ENCODE data around the gene FGGY. TPM values are rescaled to one million over a fixed set of nuclear protein-coding genes. Genes with fewer than 3 reads are reported as not detected.

Gene FGGY
- total RNA-seq, 4 donors from 2014 or later = 12.4 to 17.5 (median 16.1) TPM

DNA sequence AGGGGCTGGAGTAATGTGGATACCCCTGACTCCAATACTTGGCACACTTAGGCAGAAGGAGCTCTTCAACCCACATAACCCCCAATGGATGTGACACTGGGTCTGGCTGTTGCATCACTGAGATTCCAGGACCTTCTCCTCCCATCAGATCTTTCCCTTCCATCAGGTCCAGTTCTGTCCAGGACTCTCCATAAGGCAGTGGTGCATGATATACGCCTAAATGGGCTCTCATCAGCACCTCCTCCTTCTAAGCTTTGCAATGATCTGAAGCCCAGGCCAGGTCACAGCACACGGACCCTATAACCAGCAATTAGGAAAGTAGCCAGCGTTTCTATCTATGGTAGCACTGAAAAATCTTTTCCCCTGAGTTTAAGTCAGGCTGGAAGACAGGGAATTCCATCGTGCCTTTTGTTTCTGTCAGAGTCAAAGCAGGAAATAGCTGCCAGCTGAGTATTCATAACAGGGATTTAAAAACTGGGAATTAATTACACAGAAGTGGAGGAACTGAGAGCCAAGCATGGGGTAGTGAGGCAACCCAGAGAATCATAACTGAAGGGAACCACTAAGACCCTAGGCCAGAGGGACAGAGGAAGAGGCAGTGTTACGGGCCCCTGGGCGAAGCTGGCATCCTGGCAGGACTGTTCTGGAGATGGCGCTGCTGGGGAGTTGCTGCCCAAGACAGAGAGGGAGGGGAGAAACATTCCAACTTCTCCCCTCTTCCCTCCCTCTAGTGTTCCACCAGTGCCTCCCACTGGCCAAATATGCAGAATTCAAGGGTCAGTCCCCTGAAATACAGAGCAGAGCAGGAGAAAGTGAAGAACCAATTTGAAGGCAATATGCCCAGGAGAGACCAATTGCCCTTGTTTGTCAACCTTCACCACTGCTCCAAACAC is 480.3 kb downstream of the FGGY start:
- 71% methylated on average over 7 of the region's 7 CpGs for WGBS
- TF ChIP-seq, protein P1, sequence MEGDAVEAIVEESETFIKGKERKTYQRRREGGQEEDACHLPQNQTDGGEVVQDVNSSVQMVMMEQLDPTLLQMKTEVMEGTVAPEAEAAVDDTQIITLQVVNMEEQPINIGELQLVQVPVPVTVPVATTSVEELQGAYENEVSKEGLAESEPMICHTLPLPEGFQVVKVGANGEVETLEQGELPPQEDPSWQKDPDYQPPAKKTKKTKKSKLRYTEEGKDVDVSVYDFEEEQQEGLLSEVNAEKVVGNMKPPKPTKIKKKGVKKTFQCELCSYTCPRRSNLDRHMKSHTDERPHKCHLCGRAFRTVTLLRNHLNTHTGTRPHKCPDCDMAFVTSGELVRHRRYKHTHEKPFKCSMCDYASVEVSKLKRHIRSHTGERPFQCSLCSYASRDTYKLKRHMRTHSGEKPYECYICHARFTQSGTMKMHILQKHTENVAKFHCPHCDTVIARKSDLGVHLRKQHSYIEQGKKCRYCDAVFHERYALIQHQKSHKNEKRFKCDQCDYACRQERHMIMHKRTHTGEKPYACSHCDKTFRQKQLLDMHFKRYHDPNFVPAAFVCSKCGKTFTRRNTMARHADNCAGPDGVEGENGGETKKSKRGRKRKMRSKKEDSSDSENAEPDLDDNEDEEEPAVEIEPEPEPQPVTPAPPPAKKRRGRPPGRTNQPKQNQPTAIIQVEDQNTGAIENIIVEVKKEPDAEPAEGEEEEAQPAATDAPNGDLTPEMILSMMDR (IDR thresholded peaks at IDR 0.05) = no peak
- TF ChIP-seq POLR2A (IDR thresholded peaks at IDR 0.05) (no peak), EP300 (IDR thresholded peaks at IDR 0.05) (no peak), POLR2AphosphoS5 (IDR thresholded peaks at IDR 0.05) (no peak)
- no peak overlapping the region for H3K27ac ChIP-seq

DNA sequence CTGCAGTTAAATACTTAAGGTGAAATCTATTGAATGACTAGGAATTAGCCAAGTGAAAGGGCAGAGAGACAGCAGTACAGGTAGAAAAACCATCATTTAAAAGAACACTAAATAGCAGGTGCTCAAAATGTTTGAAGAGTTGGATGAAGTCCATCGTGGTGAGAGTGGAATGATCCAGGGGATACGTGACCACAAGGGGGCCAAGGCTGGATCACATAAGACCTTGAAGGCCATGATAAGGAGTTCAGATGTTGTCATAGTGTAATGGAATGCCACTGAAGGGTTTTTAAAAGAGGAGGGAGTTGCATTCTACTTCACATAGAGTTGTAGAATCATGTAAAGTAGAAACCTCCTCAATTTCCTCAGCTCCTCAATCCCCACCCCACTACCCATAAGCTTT is 483.1 kb downstream of the FGGY start:
- TF ChIP-seq, protein P1 (IDR thresholded peaks at IDR 0.05) = no peak
- TF ChIP-seq EP300 (IDR thresholded peaks at IDR 0.05) = no peak
- no peak for TF ChIP-seq POLR2AphosphoS5 (IDR thresholded peaks at IDR 0.05)
- TF ChIP-seq POLR2A (IDR thresholded peaks at IDR 0.05) = no peak
- Histone ChIP-seq H3K4me1 (no peaks in the 10 kb centered on the region), H3K4me3 (no peak overlapping the region), H3K36me3 (no peaks in the 10 kb centered on the region), H3K9me3 (no peaks in the 10 kb centered on the region), H3K27me3 (no peaks in the 10 kb centered on the region), H3K27ac (no peak overlapping the region)
- WGBS = 69% methylated on average over 2 of the region's 2 CpGs
- DNase-seq (ENCODE audit: low spot score in 2 of 2) = no peak

More for the DNA sequence above, 480.3 kb downstream of the FGGY start:
- Histone ChIP-seq H3K4me3 (no peak overlapping the region), H3K9me3 (no peaks in the 10 kb centered on the region), H3K36me3 (no peaks in the 10 kb centered on the region), H3K4me1 (no peaks in the 10 kb centered on the region), H3K27me3 (no peaks in the 10 kb centered on the region)
- DNase-seq (ENCODE audit: low spot score in 2 of 2) = no peak

DNA sequence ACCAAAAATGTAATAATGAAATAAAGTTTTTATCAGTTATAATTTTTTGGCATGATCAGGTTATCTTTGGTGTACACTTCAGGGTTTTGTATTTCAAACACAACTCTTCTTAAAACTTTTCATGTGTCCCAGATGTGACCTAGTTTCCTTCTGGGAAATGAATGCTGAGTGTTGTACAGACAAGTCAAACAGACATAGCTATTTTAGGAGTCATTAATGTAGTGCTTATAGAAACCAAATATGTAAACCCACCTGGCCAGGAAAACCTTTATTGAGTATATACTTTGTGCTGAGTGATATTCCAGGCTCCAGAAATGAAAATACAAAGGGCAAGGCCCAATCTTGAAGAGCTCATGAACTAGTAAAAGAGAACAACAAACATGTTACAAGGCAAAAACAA is 491.9 kb downstream of the FGGY start:
- Histone ChIP-seq H3K27ac (no peak overlapping the region), H3K36me3 (no peaks in the 10 kb centered on the region), H3K4me1 (no peaks in the 10 kb centered on the region), H3K27me3 (no peaks in the 10 kb centered on the region), H3K4me3 (no peak overlapping the region), H3K9me3 (no peaks in the 10 kb centered on the region)
- no peak for DNase-seq (ENCODE audit: low spot score in 2 of 2)
- TF ChIP-seq, protein P1 (IDR thresholded peaks at IDR 0.05) = no peak
- no peak for TF ChIP-seq EP300 (IDR thresholded peaks at IDR 0.05)
- TF ChIP-seq POLR2A (IDR thresholded peaks at IDR 0.05) = no peak
- TF ChIP-seq POLR2AphosphoS5 (IDR thresholded peaks at IDR 0.05) = no peak

DNA sequence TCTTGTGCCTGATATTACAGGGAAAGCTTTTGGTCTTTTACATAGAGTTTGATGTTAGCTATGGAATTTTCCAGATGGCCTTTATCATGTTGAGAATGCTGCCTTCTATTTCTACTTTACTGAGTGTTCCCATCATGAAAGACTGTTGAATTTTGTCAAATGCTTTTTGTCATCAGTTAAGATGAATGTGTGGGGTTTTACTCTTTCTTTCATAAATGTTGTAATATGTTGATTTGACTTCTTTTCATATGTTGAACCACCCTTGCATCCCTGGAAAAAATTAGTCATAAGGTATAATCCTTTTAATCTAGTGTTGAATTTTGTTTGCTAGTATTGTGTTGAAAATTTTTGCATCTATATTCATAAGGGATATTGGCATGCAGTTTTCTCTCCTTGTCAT is 501.7 kb downstream of the FGGY start:
- TF ChIP-seq, protein P1 (IDR thresholded peaks at IDR 0.05) = no peak
- TF ChIP-seq POLR2A (IDR thresholded peaks at IDR 0.05) (no peak), POLR2AphosphoS5 (IDR thresholded peaks at IDR 0.05) (no peak), EP300 (IDR thresholded peaks at IDR 0.05) (no peak)
- Histone ChIP-seq H3K9me3 (no peaks in the 10 kb centered on the region), H3K4me1 (peaks cover under 1% of the 10 kb centered on the region), H3K27ac (no peak overlapping the region), H3K36me3 (no peaks in the 10 kb centered on the region), H3K27me3 (no peaks in the 10 kb centered on the region), H3K4me3 (no peak overlapping the region)
- DNase-seq (ENCODE audit: low spot score in 2 of 2) = no peak

DNA sequence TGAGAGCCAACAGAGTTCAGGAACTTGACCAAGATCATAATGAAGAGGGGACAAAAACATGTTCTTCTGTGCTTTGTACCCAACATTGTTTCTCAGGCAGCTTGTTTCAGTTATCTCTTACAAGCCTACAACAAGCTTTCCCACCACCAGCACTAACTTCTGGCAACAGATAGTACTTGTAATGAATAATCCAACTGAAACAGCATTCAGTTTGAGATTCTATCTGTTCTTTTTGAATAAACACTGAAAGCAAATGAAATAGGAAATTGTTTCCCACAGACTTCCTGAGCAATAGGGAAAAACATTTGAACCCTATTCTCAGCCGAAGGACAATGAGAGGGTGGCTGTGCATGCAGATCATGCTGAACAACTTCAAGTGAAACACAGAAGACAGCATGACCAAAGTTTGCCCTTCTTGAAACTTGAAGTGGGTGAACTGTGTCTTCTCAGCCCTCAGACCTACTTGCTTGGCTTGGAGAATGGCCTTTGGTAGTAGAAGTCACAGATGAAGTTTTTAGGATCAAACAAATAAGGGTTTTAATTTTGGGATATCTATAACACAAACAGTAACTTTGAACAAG is 506.7 kb downstream of the FGGY start:
- DNase-seq (ENCODE audit: low spot score in 2 of 2) = no peak
- no peaks in the 10 kb centered on the region for H3K27me3 ChIP-seq
- H3K9me3 ChIP-seq = no peaks in the 10 kb centered on the region
- H3K4me3 ChIP-seq = no peak overlapping the region
- no peak for TF ChIP-seq POLR2AphosphoS5 (IDR thresholded peaks at IDR 0.05)
- TF ChIP-seq, protein P1 (IDR thresholded peaks at IDR 0.05) = no peak
- no peak for TF ChIP-seq EP300 (IDR thresholded peaks at IDR 0.05)
- TF ChIP-seq POLR2A (IDR thresholded peaks at IDR 0.05) = no peak
- peaks cover 5% of the 10 kb centered on the region for H3K4me1 ChIP-seq
- no peaks in the 10 kb centered on the region for H3K36me3 ChIP-seq
- WGBS = 73% methylated on average over 1 of the region's 1 CpG
- no peak overlapping the region for H3K27ac ChIP-seq
